ENCODE data around the gene TGM2.

The TGM2 gene

DNA sequence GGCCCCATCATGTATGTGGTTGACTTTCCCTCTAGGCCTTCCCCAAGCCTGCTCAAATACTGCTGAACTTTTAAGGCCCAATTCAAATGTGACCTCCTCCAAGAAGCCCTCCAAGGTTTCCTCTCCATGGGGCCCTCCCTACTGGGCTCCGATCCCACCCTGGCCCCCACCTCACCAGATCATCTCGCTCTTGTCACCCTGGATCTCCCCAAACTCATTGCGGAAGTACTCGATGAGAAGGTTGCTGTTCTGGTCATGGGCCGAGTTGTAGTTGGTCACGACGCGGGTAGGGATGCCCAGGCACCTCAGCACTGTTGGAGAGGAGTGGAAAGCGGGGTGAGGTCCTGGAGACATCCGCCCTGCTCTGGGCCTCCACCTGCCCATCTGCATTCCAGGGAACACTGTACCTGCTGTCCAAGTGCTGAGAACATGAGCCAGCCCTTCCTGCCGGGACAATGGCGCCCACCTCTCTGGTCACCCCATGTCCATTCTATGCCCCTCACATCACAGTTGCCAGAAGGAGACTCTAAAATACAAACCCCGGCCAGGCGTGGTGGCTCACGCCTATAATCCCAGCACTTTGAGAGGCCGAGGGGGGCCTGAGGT, 23.1 kb downstream of the TGM2 start:
- no peak for DNase-seq

DNA sequence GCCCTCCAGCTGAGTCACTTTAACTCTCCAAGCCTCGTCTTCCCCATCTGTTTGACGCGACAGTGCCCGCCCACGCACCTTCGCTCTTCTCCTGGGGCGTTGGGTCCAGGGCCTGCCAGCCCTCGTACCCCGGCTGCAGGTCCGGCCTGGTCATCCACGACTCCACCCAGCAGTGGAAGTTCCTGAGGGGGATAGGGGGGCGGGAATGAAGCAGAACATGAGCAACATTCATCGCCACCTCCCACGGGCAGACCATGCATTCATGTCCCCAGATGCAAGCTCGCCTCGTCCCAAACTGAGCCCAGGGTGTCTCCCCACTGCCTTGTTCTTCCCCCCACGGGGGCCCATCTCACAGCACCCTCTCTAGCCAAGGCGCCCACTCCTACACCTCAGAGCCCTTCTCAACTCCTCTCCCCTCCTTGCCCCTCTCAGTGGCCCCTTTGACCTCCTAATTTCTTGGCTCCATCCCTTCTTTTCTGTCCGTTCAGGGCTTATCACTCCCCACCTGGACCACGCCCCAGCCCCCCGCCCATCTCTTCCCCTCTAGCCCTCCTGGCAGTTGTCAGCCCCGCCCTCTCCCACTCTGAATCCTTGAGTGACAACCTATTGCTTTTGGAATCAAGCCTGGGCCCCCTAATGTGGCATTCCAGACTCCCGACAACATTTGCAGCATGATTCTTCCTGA, 23.7 kb downstream of the TGM2 start:
- DNase-seq, result no peak

DNA sequence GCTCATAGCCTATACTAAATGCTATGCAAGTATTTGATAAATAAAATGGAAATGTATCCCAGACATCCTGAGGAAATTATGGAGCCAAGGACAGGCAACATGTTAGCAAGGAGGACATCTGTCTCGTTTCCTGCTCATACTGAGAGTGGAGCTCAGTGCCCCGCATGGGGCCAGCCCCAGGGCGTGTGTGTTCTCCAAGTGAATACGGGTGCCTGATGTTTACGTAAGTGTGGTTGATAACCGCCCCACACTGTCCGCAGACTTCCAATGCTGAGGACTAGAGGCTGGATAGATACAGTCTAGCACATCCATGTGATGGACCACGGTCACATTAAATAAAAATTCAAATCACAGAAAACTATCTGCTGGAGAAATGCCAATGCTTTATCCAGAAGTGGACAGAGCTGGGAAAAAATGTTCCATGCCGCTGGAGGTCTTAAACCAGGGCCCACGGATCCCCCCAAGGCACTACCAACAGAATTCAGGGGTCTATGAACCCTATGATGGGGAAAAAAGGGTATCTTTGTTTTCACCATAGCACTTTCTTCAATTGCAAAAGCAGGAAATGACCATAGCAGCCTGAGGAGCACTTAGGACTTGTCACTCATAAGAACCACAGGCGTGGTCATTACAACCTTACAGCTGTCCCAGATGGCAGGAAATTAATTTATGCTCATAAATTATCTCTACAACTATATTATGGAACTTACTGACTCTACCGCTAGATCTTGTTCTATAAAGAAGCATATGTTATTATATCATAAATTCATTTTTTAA, 24.9 kb downstream of the TGM2 start:
- no peak for DNase-seq

DNA sequence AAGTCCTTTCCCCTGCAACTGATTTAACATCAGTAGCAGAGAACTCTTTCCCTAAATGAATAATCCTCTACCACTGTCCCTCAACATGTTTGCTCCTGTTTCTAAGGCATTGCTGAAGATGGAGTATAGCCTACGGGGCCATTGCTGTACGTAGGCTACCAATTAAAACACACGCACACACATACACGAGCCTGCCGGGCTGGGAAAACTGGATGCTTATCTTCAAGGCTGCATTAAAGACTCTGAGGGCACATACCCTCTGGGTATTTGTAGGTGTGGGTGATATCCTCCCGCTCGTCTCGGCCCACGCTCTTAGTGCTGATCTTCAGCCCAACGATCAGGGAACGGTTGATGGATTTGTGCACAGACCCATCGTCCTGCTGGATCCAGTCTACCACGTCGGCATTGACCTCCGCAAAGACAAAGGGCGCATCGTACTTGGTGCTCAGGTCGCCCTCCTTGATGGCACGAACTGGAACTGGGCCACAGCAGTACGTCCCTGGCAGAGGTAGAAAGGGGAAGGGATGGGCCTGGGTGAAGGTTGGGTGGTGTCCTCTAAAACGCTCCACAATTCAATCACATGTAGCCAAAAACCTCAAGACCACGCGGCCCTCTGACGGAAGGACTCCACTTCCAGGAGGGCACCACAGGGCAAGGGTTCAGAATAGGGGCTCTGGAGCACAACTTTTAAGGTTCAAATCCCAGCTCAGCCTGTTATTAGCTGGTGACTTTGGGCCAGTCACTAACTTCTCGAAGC, 25.7 kb downstream of the TGM2 start:
- no peak for DNase-seq

DNA sequence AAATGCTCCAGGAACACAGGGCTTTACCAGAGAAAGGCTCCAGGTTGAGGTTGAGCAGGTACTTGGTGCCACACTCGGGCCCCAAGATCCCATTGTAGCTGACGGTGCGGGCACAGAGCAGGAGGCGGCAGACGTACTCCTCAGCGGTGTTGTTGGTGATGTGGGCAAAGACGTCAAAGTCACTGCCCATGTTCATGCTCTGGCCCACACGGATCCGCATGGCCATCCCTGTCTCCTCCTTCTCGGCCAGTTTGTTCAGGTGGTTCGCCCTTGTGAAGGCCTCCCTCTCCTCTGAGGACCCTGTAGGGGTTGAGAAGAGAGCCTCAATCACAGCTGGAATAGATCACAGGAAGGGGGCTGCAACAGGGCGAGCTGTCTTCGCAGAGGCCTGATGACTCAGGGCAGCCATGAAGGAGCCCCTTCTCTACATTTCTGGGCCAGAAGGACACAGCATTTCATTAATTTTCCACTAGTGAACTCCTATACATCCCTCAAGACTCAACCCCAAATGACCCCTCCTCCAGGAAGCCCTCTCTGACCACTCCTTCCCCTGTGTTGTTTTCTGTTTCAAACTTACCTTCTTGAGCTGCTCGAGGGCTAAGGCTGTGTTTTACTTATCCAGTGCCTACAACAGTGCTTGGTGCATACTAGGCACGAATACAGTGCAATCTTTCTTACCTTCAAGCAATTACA, 26.8 kb downstream of the TGM2 start:
- DNase-seq, result no peak

DNA sequence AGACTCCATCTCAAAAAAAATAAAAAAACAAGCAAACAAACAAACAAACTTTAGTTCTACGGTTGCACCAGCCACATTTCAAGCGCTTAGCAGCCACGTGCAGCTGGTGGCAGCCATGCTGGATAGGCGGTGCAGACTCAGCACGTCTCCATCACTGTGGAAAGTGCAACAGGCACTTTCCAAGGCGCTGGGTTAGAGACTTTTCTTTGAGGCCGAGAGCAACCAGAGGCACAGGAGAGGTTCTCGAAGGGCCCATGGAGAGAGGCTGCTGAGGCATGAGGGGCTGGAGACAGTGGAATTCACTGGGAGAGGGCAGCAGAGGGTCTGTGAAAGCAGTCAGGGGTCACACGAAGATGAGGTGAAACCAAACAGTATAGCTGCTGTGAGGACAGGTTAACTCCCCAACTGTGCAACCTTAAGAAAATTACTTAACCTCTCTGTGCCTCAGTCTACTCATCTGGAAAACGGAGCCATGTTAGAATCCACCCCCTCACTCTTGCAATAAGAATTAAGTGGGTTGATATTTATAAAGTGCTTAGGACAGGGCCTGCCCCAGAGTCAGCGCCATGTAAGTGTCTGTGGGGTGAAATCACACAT, 27.5 kb downstream of the TGM2 start:
- DNase-seq, result no peak

DNA sequence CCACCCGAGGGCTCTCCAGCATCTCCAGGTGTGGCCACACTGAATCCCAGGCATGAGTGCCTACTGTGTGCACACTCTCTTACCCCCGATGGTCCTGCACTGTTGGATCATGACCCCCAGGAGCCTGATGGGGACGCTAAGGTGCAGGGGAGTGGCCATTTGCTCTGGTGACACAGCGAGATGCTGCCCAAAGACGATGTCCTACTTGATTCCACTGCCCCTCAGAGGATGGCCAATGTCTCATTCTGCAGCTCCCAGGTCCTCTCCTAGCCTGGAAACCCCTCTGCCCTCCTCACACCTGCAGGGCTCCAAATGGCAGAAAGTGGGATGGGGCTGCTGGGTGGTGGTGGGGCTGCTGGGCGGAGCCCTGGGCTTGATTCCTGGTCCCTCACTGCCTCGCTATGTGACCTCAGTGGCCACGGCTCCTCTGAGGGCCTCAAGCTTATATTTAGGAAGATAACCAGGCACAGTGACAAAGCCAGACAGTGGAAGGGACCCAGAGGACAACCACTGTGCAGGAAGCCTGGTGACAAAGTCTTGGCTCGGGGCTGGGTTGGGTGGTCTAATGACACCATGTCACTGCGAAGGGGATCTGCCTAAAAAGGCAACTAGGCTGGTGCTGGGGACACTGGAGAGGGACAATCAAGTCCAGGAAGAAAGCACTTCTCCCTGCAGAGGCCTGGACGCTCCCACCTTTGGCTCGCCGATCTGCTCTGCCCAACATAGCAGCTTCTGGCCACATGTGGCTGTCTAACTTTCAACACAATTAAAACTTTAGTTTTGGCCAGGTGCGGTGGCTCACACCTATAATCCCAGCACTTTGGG, 28.4 kb downstream of the TGM2 start:
- DNase-seq, result no peak

DNA sequence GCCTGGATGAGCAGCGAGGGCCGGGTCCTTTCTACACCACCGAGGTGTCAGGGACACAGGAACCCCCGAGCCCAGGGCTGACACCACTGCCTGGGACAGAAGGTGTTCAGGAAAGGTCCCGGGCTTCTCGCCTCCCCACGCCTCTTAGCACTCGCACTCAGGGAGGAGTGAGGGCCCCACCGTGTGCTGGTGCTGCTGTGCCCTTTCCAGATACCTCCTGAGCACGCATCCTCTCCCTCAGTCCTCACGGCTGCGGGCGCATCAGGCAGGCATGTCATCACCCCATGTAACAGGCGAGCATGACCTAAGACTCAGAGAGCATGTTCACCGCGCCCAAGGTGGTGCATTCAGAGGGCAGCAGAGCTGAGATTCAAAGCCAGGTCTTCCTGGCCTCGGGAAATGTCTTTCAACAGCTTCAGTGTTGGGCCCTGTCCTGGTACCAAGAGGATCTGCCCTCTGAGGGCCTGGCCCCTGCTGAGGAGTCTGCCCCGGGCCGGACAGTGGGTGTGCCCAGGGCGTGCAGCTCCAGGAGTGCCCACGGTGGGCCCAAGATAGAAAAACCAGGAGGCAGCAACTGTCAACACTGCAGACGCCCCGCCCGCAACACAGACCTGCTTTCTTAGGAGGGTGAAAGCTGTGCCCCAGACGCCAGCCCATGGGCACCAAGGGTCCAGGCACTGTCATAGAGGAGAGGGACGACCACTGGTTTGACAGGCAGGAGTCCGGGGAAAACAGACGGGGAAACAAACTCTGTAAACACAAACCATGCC, 29.2 kb downstream of the TGM2 start:
- DNase-seq, result no peak

DNA sequence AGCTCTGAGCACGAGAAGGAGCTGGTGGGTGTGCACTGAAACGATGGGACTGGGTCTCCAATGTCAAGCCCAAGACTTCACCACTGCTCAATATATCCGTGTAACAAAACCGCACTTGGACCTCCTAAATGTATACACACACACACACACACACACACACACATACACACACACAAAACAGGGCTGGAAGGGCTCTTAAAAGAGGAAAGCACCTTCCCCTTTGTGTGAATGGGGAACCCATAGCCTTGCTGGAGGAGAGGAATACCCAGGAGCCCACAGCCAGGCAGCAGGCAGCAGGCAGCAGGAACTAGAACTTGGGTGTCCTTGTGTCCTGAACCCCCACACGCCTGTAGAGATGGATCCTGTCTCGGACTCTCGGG, 29.8 kb downstream of the TGM2 start:
- DNase-seq, result no peak

DNA sequence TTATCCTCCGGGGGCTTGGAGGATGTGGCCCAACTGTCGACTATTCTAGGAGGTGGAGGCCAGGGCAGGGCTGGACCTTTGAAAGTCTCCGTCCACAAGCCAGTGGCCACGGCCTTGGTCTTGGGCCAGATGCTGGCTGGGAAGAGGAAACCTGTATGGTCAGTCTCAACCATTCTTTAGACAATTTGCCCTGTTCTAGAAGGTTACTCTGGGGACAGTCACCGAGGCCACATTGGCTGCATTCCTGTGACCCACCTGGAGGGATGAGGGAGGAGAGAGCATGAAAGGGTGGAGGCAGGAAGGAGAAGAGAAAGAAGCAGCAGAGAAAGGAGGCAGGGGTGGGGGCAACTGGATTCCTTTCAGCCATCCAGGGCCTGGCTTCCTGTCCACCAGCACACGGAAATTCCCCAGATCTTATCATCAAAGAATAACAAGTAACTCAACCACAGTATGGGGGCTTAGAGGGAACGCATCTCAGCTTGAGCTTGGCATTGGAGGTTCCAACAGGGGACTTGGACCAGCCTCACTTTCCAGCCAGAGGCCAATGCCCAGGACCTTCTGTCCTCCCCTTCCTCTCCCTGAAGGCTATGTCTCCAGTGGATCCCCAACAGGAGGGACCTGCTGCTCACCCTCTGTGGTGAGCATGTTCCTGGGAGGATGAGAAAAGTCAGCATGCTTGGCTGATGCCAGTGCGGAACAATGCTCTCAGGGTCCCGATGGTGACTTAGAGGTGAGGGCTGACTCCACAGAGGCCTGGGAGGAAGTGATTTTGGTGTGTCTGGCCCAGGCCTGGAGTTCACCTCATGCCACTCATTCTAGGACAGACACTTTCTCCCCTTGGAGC, 30.4 kb downstream of the TGM2 start:
- no peak for DNase-seq

DNA sequence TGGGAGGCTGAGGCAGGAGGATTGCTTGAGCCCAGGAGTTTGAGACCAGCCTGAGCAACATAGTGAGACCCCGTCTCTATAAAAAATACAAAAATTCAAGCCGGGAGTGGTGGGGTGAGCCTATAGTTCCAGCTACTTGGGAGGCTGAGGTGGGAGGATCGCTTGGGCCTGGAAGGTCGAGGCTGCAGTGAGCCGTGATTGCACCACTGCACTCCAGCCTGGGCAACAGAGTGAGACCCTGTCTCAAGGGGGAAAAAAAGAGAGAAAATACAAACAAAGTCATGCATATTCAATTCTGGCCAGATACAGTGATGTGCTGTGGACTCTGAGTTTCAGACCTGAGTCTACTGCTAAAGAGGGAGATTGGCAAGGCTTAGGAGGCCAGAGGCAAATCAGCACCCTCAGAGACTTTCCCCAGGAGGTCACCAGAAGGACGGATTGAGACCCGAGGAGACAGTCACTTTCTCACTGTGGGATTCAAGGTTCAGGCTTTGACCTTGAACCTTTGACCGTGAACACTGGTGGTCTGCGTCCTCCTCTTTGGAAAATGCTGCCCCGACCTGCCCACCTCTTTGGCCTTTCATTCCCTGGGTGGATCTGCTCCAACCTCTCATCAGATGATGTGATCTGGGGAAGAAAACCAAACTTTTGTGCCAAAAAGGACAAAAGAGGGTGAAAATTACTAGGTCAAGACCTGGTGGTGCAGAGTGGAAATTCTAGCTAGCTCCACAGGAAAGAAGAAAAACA, 31.2 kb downstream of the TGM2 start:
- no peak for DNase-seq

DNA sequence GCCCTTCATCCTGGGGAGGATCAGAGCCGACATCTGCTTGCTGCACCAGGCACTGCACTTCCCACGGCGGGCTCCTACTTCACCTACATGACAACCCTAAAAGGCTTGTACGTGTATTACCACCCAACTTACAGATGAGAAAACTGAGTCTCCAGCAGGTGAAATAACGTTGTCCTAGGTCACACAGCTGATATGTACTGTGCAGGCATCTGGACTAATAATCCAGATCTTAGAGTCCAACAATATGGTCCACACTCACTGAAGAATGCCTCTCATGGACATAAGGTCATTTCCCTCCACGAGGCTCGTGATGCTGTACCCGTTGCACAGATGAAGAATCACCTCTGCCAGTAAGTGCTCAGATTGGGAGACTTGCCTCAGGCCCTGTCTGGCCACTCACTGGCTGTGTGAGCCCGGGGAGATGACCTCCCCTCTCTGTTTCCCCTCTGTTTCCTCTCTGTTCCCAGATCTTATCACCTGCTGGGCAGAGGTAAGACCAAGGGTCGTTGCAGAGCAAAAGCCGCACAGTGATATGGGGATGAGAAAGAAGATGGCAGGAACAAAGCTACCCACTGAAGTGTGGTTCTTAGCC, 32.1 kb downstream of the TGM2 start:
- no peak for DNase-seq

DNA sequence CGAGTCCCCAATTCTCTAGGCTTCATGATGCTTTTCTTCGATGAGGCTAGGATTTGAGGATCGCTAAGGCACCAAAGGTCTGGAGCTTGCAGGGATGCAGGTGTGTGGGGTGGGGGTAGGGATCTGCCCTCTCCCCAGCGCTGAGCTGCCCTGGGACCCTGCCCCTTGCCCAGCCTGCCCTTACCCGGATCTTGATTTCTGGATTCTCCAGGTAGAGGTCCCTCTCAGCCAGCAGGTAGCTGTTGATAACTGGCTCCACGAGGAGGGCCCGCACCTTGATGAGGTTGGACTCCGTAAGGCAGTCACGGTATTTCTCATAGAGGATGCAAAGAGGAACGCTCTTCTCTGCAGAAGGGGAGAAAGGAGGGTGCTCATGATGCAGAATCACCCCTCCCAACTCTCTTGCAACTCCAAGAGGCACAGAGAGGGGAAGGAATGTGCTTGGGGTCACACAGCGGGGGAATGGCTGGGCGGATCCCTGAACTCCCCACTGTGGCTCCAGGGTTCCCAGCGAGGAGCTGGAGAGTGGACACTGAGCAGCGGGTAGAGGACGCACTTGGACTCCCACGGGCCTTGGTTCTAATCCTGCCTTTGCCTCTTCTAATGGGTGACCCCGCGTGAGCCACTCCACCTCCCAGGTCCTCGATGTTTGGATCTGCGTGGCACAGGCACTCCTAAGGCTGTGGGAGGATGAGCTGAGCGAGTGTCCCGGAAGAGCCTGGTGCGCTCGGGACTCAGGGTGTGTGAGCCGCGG, 32.7 kb downstream of the TGM2 start:
- no peak for DNase-seq

DNA sequence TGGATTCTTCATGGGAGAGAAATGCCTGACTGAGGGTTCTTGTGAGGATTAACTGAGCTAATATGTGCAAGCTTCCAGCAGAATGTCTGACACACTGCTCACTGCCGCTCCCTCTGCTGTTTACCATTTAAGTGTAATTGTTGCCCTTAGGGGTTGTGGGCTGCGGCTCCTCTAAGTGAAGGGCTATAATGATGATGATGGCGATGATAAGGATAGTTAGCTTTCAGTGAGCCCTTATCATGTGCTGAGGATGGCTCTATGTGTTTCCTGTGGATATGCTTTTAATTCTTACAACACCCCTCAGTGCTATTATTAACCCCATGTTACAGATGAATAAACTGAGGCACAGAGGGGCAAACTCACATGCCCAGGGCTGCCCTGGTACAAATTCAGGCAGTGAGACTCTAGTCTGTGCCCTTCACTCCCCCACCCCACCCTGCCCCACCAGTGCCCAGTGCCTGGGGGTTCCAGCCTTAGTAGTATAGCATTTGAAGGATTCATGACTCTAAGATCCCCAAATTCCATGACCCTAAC, 33.4 kb downstream of the TGM2 start:
- no peak for DNase-seq

DNA sequence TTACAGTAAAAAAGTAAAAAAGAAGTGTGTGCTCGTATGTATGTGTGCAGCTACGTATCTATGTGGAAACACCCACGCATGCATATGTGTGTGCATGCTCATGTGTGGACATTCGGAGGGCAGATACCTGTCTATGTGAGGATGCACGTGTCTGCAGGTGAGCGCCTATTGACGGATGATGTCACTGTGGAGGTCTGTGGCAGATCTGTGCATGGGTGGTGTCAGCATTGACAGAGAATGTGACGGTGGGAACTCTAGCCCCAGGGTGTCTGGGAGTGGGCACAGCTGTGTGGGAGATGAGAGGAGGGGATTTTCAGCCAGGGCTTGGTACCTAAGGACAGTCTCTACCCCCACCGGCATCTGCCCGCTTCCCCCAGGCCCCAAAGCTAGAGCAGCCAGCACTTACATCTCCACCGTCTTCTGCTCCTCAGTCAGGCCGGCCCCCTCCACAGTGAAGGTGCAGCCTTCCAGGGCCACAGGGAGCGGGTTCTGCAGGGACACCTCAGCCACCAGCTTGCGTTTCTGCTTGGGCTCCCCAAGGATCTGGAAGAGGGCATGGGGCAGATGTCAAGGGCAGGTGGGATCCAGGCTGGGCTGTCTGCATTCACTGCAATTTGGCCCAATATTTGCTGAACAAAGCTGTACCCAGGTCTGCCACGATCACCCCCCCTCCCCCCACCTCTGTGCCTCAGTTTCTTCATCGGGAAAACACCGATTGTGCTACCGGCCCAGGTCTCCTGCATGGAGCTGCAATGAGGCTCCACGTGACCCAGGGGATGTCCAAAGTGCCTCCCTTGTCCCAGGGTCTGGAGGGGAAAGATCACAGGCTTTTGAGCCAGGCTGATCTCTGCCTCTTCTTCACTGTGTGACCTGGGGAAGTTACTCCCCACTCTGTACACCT, 34.1 kb downstream of the TGM2 start:
- no peak for DNase-seq

DNA sequence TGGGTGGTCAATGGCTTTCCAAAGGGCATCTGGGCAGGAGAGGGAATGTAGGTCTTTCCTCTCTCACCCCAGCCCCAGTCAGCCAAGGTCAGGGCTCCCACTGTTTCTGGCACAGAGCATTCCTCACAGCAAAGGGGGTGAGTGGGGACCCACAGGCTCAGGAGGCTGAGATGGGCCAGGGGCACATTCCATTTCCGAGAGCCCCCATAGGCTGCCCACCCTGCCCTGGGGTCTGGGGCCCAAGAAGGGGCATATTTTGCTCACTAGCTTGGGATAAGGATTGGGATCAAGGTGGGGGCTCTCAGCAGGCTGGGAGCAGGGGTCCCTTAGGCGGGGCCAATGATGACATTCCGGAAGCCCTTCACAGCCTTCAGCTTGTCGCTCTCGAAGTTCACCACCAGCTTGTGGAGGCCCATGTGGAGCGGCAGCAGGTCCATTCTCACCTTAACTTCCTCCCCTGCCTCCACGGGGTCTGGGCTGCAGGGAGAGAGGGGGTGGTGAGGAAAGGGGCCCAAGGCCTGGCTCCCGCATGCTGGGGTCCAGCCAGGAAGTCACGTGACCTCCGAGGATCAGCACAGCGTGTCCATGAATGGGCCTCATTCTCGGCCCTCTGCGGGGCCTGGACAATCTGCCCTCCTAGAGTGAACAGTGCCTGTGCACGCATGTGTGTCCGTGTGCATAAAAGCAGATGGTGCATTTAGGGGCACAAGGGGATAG, 35.0 kb downstream of the TGM2 start:
- DNase-seq, result no peak

All from stimulated activated naive CD4-positive, alpha-beta T cell (primary cell).